Progenitor cell of endocrine pancreas (in vitro differentiated cells): ENCODE measurements around the gene CRYBG2. TPM values are rescaled to one million over a fixed set of nuclear protein-coding genes. Genes with fewer than 3 reads are reported as not detected.
A peak's percentile ranks its signal among the peaks of the same experiment; 100 is the strongest.

Source experiments
- DNase-seq: peaks from one replicate; pipeline ENCODE4 v3.0.0; 2021; ENCODE audit warnings: low spot score; ENCODE audit not compliant: unreplicated experiment
- H3K27ac Mint-ChIP-seq: 2 replicates; pipeline ENCODE4 v1.8.0; 2021; ENCODE audit warnings: mild to moderate bottlenecking, moderate library complexity, mixed read lengths
- H3K27me3 Mint-ChIP-seq: 2 replicates; pipeline ENCODE4 v1.8.0; 2021; ENCODE audit warnings: mixed read lengths
- H3K36me3 Mint-ChIP-seq: 2 replicates; pipeline ENCODE4 v1.8.0; 2022; ENCODE audit warnings: mixed read lengths; ENCODE audit not compliant: insufficient read depth
- H3K4me1 Mint-ChIP-seq: 2 replicates; pipeline ENCODE4 v1.8.0; 2021; ENCODE audit warnings: low read depth, mixed read lengths
- H3K4me3 Mint-ChIP-seq: 2 replicates; pipeline ENCODE4 v1.8.0; 2021; ENCODE audit warnings: low read depth, mild to moderate bottlenecking, moderate library complexity, mixed read lengths
- H3K9me3 Mint-ChIP-seq: 2 replicates; pipeline ENCODE4 v1.8.0; 2021; ENCODE audit warnings: low read depth, mixed read lengths
- long read RNA-seq: library from polyadenylated mRNA; unstranded; transcript quantifications from one replicate; pipeline ENCODE4 v2.0.0, GENCODE V29; 2020
- total RNA-seq: library from RNA; stranded (reverse); gene quantifications from 2 replicates; pipeline ENCODE4 v1.2.1, GENCODE V29; 2021
- TF ChIP-seq, protein P1 (sequence below): fragments of 200-600 bp; sonication (generic); IDR thresholded peaks from one replicate; pipeline ENCODE4 v1.5.0; 2021; ENCODE audit warnings: antibody characterized with exemption, mild to moderate bottlenecking; ENCODE audit not compliant: unreplicated experiment

Gene CRYBG2, protein sequence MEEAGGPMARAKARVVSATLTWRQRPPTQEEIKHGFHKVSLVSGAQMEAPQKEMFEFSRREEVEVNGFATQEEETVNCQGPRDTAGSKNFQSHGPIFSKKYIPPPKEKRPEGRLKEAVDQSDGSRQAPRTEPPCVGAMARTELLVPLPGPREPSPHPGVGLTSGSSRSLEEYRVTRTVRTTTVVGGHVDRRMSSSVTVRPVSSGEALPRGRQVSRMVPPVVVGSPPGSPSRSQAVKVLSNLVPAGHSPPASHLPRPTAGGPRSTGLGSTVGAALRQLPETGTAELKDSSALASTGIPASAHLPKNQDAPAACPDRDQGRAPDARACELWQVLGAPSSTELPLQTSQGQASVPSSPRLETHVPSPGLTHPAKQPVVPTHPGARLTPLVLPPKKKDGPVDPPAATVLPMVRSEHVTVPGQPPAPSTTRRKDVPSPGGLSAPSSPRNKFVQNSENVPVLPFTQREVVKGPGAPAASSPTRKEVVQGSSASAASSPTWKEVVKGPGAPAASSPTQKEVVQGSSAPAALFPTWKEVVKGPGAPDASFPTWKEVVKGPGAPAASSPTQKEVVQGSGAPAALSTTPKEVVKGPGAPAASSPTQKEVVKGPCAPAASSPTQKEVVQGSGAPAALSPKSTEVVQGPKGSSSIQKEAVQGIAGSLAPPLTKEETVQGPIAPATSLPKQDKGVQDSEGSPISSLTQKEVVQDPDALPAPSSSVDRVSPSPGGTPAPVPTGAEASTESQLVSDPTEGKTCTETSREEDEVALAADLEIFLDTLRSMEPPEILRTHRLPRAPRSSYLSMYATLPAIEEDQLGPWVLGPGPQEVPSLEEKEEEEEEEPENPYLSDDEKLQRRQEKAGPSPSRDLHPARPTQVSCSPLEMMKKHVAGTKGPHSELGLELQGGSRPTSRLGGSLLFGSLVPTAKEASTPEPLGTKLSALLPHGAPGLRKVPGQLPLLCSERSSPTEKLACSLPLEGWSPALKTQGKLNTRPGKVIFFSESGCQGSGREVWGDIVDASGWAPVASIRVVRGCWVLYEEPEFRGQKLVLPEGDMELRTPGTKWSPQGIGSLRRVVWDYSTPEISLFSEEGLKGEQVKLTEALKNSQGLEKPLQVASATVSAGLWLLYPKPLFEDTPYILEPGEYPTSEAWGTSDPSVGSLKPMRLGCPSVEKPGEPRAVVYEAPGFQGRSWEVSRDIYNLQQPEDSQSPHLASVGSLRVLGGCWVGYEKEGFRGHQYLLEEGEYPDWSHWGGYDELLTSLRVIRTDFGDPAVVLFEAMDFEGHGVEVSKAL (N-terminal part only)
- 13.8 and 19.3 TPM in 2 replicates for total RNA-seq
- long read RNA-seq, partial matches to known transcripts = 4 of 4 reads
- long read RNA-seq, other reads (novel, unspliced or antisense) = 0 of 4 reads

DNA sequence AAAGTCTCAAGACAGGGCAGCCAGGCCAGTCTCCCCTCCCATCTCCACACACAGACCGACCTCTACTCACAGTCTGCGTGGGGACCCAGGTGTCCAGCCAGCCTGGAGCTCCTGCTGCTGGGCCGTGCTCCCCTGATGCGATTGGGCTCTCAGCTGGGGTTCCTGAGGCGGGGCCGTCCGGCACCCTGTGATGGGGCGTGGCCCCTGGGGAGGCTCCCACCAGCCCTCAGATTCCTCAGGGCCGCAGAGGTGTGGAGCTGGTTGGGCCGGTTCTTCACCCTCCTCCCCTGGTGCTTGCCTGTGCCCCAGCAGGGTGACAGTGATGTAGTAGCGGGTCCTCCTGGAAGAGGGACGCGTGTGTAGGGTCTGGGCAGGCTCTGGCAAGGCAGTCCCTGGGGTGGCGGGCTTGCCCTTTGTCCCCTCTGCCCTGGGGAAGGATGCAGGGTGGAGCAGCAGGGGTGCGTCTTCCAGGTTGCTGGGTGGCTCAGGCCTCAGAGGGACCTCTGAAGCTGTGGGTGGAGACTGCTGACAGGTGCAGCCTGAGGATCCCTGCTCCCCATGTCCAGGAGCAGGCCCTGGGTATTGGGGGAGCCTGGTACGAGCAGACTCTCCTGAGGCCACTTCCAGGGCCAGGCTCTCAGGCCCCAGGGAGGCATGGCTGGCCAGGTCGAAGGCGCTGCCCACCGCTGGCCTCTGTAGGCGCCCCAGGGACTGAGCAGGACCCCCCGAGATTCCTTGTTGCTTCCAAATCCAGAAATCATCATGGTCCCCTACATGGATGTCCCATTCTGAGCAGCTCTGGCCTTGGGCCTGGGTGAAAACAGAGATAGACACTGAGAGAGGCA lies at the start of gene CRYBG2:
Gene CRYBG2, minus strand, starts transcription at position 155 of the 845 bp plus-strand sequence. CDS start 7,473 bp downstream, outside the sequence.
- Mint-ChIP-seq H3K27ac (peak within 1 kb of the TSS; percentile 93), H3K9me3 (no peaks in the 10 kb centered on the region), H3K4me1 (peaks cover 45% of the 10 kb centered on the region), H3K4me3 (peak within 1 kb of the TSS; percentile 37), H3K27me3 (peaks cover 15% of the 10 kb centered on the region), H3K36me3 (no peaks in the 10 kb centered on the region)
- peak; percentile 59 for DNase-seq
- TF ChIP-seq, protein P1, sequence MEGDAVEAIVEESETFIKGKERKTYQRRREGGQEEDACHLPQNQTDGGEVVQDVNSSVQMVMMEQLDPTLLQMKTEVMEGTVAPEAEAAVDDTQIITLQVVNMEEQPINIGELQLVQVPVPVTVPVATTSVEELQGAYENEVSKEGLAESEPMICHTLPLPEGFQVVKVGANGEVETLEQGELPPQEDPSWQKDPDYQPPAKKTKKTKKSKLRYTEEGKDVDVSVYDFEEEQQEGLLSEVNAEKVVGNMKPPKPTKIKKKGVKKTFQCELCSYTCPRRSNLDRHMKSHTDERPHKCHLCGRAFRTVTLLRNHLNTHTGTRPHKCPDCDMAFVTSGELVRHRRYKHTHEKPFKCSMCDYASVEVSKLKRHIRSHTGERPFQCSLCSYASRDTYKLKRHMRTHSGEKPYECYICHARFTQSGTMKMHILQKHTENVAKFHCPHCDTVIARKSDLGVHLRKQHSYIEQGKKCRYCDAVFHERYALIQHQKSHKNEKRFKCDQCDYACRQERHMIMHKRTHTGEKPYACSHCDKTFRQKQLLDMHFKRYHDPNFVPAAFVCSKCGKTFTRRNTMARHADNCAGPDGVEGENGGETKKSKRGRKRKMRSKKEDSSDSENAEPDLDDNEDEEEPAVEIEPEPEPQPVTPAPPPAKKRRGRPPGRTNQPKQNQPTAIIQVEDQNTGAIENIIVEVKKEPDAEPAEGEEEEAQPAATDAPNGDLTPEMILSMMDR = no peak

DNA sequence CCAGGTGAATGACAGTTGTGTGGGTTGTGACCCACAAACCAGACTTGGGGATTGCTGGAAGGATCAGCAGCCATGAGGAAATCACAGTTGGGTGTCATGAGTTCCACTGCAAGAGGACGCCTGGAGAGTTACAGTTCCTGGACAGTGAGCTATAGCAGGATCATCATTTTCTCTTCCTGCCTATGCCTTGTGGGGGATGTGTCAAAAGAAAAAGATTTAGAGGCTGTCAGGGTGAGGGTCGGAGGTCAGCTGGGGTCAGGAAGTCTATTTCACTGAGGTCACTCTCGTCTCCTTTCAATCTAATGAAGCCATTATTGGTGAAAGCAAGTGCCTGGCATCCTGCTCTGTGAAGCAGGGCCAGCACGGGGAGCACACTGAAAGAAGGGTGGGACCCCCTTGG lies 49.7 kb upstream of the CRYBG2 start:
- H3K27ac Mint-ChIP-seq = no peak overlapping the region
- DNase-seq = no peak
- no peak overlapping the region for H3K4me3 Mint-ChIP-seq
- no peaks in the 10 kb centered on the region for H3K27me3 Mint-ChIP-seq
- no peaks in the 10 kb centered on the region for H3K9me3 Mint-ChIP-seq
- no peaks in the 10 kb centered on the region for H3K36me3 Mint-ChIP-seq
- H3K4me1 Mint-ChIP-seq = peaks cover 1% of the 10 kb centered on the region
- TF ChIP-seq, protein P1 = no peak

DNA sequence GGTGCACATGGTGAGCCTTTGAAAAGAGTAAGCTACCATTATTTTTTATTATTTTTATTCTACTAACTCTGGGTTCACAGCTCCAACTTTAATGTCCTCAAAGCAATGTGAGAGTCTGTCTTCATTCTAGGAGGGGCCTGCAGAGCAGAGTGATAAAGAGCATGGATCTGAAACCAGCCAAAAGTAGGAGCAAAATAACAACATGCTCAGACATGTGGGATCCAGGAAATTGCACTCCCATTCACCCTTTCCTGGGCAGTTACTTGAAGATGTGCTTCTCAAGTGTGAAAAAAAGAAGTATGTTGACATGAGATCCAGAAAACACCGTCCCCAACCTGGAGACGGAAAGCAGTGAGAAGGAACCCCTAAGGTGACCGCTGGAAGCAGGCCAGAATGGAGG lies 48.0 kb upstream of the CRYBG2 start:
- Mint-ChIP-seq H3K27ac (no peak overlapping the region), H3K27me3 (no peaks in the 10 kb centered on the region), H3K4me3 (no peak overlapping the region), H3K4me1 (no peaks in the 10 kb centered on the region), H3K9me3 (no peaks in the 10 kb centered on the region), H3K36me3 (no peaks in the 10 kb centered on the region)
- TF ChIP-seq, protein P1 = no peak
- DNase-seq = no peak

DNA sequence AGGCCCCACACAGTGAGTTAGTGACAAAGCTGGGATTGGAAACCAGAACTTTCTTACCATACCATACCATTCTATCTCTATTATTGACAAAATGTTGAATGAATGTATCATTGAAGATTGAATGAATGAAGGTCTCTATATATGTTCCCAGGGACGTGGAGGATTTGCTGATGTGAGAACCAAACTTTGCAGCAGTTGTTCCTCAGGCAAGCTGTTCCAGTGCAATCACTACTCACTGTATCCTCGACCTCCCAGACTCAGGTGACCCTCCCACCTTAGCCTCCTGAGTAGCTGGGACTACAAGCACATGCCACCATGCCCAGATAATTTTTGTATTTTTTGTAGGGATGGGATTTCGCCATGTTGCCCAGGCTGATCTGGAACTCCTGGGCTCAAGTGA lies 45.1 kb upstream of the CRYBG2 start:
- Mint-ChIP-seq H3K9me3 (no peaks in the 10 kb centered on the region), H3K27me3 (no peaks in the 10 kb centered on the region), H3K4me1 (no peaks in the 10 kb centered on the region), H3K36me3 (no peaks in the 10 kb centered on the region), H3K4me3 (no peak overlapping the region), H3K27ac (no peak overlapping the region)
- DNase-seq = no peak
- TF ChIP-seq, protein P1 = no peak
